Measurements from ENCODE around the gene SCUBE1.

Gene SCUBE1

DNA sequence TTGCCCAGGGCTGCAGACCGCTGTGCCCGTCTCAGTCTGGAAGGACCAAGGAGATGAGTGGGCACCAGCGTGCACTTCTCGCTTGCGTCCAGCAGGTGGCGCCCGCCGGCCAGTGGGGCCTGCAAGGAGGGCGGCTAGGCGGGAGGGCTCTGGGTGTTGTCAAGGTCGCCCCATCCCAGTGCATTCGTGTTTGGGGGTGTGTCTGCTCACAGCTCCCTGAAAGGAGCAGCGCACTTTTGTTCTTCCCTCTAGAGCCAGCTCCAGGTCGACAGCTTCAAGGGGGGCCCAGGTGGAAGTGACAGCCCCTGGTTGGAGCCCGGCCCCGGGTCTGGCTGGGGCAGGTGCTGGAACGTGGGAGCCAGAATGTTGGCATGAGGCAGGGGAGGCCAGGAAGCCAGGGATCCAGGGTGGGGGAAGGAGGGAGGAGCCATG lies 45.3 kb upstream of the SCUBE1 start:
- H3K27ac ChIP-seq (ENCODE audit: low read depth, low read length, poor library complexity, severe bottlenecking), result no peak overlapping the region

DNA sequence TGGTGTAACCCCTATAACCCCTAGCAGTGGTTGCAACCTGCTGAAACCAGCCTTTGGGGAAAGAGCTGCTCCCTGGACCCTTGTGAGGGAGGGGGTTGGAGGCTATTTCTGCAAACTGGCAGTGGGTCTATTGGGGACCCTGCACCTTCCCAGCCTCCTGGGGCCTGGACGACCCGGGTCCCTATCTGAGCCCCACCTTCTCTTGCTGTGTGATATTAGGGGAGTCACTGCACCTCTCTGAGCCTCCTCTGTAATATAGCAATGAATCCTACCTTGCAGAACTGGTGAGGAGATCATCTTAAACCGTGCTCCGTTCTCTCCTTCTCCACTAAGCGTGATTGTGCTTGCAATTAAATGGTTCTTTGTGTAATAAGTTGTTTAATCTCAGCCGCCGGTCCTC lies 44.6 kb upstream of the SCUBE1 start:
- H3K4me3 ChIP-seq (ENCODE audit: low read depth, low read length, poor library complexity, severe bottlenecking), result no peak overlapping the region
- no peaks in the 10 kb centered on the region for H3K4me1 ChIP-seq (ENCODE audit: insufficient read depth, low read length, severe bottlenecking)
- H3K9me2 ChIP-seq (ENCODE audit: low read depth, low read length), result no peaks in the 10 kb centered on the region
- no peaks in the 10 kb centered on the region for H3K79me2 ChIP-seq (ENCODE audit: insufficient read depth, low read length)
- no peaks in the 10 kb centered on the region for H3K27me3 ChIP-seq (ENCODE audit: insufficient read depth, low read length)
- no peaks in the 10 kb centered on the region for H4K20me1 ChIP-seq (ENCODE audit: insufficient read depth, low read length)
- H3K4me2 ChIP-seq (ENCODE audit: low read length), result no peak overlapping the region
- H3F3A ChIP-seq (ENCODE audit: insufficient read depth, low read length), result no peaks in the 10 kb centered on the region
- H2AFZ ChIP-seq (ENCODE audit: low read length), result no peak overlapping the region
- no peak overlapping the region for H3K27ac ChIP-seq (ENCODE audit: low read depth, low read length, poor library complexity, severe bottlenecking)
- no peak overlapping the region for H3K9ac ChIP-seq (ENCODE audit: low read length)
- no peaks in the 10 kb centered on the region for H3K9me3 ChIP-seq (ENCODE audit: low read length)
- no peak for TF ChIP-seq EZH2 (IDR thresholded peaks at IDR 0.05; ENCODE audit: borderline replicate concordance, low read length)
- TF ChIP-seq, protein P1, sequence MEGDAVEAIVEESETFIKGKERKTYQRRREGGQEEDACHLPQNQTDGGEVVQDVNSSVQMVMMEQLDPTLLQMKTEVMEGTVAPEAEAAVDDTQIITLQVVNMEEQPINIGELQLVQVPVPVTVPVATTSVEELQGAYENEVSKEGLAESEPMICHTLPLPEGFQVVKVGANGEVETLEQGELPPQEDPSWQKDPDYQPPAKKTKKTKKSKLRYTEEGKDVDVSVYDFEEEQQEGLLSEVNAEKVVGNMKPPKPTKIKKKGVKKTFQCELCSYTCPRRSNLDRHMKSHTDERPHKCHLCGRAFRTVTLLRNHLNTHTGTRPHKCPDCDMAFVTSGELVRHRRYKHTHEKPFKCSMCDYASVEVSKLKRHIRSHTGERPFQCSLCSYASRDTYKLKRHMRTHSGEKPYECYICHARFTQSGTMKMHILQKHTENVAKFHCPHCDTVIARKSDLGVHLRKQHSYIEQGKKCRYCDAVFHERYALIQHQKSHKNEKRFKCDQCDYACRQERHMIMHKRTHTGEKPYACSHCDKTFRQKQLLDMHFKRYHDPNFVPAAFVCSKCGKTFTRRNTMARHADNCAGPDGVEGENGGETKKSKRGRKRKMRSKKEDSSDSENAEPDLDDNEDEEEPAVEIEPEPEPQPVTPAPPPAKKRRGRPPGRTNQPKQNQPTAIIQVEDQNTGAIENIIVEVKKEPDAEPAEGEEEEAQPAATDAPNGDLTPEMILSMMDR (IDR thresholded peaks at IDR 0.05; ENCODE audit: low read length), result no peak
- no peaks in the 10 kb centered on the region for H3K36me3 ChIP-seq (ENCODE audit: insufficient read depth, low read length)

More for the DNA sequence above, 45.3 kb upstream of the SCUBE1 start:
- H3K36me3 ChIP-seq (ENCODE audit: insufficient read depth, low read length), result no peaks in the 10 kb centered on the region
- H4K20me1 ChIP-seq (ENCODE audit: insufficient read depth, low read length), result no peaks in the 10 kb centered on the region
- no peaks in the 10 kb centered on the region for H3K4me1 ChIP-seq (ENCODE audit: insufficient read depth, low read length, severe bottlenecking)
- no peak overlapping the region for H2AFZ ChIP-seq (ENCODE audit: low read length)
- no peaks in the 10 kb centered on the region for H3K79me2 ChIP-seq (ENCODE audit: insufficient read depth, low read length)
- no peaks in the 10 kb centered on the region for H3K27me3 ChIP-seq (ENCODE audit: insufficient read depth, low read length)
- no peaks in the 10 kb centered on the region for H3K9me2 ChIP-seq (ENCODE audit: low read depth, low read length)
- H3K4me2 ChIP-seq (ENCODE audit: low read length), result no peak overlapping the region
- H3K9ac ChIP-seq (ENCODE audit: low read length), result no peak overlapping the region
- TF ChIP-seq, protein P1 (IDR thresholded peaks at IDR 0.05; ENCODE audit: low read length), result peak; percentile 94
- no peak for TF ChIP-seq EZH2 (IDR thresholded peaks at IDR 0.05; ENCODE audit: borderline replicate concordance, low read length)
- no peaks in the 10 kb centered on the region for H3K9me3 ChIP-seq (ENCODE audit: low read length)
- no peaks in the 10 kb centered on the region for H3F3A ChIP-seq (ENCODE audit: insufficient read depth, low read length)
- H3K4me3 ChIP-seq (ENCODE audit: low read depth, low read length, poor library complexity, severe bottlenecking), result no peak overlapping the region

DNA sequence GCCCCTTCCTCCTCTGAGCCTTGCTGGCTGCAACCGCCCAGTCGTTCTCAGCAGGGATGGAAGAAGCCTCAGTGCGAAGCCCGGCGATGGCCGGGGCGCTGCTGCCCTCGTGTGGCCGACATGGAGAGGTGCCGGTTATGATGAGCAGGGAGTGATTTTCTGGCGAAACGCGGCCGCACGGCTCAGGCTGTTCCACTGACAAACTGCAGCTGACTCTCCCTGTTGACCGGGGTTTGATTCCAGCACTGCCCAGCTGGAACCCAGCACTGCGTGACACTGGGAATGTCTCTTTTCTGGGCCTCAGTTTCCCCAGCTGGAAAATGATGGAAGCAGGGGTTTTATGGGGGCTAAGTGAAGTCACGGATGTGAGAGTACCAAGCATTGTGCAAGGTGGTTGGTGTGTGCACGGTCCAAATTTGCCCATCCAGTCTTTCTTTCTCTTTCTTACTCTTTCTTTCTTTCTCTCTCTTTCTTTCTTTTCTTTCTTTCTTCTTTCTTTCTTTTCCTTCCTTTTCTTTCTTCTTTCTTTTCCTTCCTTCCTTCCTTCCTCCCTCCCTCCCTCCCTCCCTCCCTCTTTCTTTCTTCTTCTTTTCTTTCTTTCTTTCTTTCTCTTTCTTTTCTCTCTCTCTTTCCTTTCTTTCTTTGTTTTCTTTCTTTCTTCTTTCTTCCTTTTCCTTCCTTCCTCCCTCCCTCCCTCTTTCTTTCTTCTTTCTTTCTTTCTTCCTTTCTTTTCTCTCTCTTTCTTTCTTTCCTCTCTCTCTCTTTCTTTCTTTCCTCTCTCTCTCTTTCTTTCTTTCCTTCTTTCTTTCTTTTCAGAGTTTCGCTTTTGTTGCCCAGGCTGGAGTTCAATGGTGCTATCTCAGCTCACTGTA lies 42.8 kb upstream of the SCUBE1 start:
- Histone ChIP-seq H2AFZ (ENCODE audit: low read length) (no peak overlapping the region), H3K79me2 (ENCODE audit: insufficient read depth, low read length) (no peaks in the 10 kb centered on the region), H3K4me3 (ENCODE audit: low read depth, low read length, poor library complexity, severe bottlenecking) (no peak overlapping the region), H3K36me3 (ENCODE audit: insufficient read depth, low read length) (no peaks in the 10 kb centered on the region), H4K20me1 (ENCODE audit: insufficient read depth, low read length) (no peaks in the 10 kb centered on the region), H3K4me1 (ENCODE audit: insufficient read depth, low read length, severe bottlenecking) (no peaks in the 10 kb centered on the region), H3K9me3 (ENCODE audit: low read length) (no peaks in the 10 kb centered on the region), H3K27ac (ENCODE audit: low read depth, low read length, poor library complexity, severe bottlenecking) (no peak overlapping the region), H3K9me2 (ENCODE audit: low read depth, low read length) (no peaks in the 10 kb centered on the region), H3K4me2 (ENCODE audit: low read length) (no peak overlapping the region), H3F3A (ENCODE audit: insufficient read depth, low read length) (no peaks in the 10 kb centered on the region), H3K9ac (ENCODE audit: low read length) (no peak overlapping the region), H3K27me3 (ENCODE audit: insufficient read depth, low read length) (no peaks in the 10 kb centered on the region)
- no peak for TF ChIP-seq EZH2 (IDR thresholded peaks at IDR 0.05; ENCODE audit: borderline replicate concordance, low read length)
- TF ChIP-seq, protein P1 (IDR thresholded peaks at IDR 0.05; ENCODE audit: low read length), result peak; percentile 86

Data from OCI-LY1 (cell line).